NCI-H510A treated with DMSO at 0.1 percent for 48 hours (cell line): ENCODE results near the gene ATXN10.

Experiments
- DNase-seq: peaks from one replicate; lab custom pipeline; 2025; lab: John Stamatoyannopoulos, UW

The ATXN10 gene

DNA sequence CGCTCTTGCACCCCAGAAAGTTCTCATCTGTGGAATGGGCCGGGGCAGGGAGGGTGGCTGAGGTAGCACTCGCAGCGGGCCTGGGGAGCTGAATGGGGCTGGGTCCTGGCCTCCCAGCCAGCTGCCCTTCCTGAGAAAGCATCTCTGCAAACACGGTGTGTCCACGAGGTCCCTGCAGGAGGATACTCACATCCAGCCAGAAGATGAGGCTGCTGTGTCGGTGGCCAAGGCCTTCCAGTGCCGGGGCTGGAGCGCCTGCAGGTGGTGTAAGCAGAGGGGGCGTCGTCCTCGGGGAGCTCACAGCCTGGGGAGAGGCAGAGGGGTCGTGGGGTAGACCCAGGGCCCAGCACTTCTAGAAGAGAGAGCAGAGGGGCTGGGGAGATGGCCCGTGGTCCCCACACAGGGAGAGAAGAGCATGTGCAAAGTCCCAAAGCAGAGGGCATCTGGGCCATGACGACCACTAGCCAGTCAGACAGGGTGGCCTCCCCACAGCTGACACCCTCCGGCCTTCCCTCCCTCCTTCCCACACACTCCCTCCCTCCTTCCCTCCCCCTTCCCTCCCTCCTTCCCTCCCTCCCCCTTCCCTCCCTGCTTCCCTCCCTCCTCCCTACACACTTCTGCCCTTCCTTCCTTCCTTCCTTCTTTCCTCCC, 207.4 kb downstream of the ATXN10 start:
- DNase-seq: no peak

GRCh38 chr22:45879552-45879949, 207.9 kb downstream of the ATXN10 start:
- DNase-seq: no peak

DNA sequence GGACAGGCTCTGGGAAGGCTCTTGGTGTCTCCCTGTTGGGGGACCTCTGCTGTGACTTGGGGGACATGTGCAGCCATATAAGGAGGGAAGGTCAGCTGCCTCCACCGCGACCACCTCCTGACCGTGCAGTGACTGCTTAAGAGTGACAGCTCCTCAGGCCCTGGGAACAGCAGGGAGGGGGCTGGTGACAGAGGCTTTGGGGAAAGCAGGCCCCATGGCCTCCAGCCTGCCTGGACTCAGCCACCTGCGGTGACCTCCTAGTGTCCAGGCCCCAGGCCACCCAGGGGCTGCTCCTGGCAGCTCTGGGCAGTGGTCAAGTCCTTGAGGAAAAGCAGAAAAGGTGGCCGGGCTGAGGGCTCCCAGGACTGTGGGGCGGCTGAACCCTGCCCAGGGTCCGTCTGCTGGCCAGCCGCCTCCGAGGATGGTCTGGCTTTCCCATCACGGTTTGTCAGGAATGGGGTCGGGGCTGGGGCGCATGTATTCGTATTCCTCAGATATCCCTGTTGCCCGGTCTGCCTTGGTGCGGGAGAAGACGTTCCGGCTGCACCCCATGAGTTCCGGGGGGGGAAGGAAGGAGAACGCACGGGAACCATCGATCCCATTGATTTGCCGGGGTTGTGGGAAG, 208.6 kb downstream of the ATXN10 start:
- no peak for DNase-seq

DNA sequence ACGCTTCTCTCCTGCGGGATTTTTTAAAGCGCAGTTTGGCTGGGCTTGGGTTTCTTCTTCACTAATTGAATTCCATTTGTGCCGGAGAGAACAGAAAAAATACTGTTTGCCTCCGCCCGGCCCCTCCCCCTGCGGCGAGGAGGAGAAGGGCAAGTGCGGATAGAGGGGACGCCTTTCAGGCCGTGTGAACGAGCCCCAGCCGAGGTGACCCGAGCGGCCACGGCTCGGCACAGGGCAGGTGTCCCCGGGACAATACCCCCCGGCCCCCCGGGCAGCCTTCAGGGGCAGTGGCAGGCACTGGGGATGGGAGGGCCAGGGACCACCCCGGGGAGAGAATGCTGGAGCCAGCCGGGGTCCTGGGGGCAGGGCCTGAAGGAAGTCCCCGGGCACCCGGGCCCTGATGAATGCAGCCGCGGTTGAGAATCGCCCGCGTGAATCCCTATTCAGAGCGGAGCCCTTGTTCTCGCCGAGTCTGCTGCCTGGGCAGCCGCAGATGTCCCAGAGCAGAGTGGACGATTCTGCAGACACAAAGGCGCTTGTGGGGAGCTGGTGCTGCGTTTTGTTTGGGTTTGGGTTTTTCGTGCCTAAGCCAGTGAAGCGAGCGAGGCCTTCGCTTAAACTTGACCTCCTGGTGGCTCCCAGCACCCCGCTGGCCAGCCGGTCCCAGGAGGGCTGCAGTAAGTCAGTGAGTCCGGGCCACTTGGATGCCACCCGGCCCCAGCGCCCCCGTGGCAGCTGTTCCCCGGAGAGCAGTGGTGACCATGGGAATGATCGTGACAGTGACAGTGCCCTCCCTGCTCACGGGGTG, 209.3 kb downstream of the ATXN10 start:
- DNase-seq: no peak

- DNase-seq: no peak
These were observed 209.9 kb downstream of the ATXN10 start for GRCh38 chr22:45881524-45881875.

DNA sequence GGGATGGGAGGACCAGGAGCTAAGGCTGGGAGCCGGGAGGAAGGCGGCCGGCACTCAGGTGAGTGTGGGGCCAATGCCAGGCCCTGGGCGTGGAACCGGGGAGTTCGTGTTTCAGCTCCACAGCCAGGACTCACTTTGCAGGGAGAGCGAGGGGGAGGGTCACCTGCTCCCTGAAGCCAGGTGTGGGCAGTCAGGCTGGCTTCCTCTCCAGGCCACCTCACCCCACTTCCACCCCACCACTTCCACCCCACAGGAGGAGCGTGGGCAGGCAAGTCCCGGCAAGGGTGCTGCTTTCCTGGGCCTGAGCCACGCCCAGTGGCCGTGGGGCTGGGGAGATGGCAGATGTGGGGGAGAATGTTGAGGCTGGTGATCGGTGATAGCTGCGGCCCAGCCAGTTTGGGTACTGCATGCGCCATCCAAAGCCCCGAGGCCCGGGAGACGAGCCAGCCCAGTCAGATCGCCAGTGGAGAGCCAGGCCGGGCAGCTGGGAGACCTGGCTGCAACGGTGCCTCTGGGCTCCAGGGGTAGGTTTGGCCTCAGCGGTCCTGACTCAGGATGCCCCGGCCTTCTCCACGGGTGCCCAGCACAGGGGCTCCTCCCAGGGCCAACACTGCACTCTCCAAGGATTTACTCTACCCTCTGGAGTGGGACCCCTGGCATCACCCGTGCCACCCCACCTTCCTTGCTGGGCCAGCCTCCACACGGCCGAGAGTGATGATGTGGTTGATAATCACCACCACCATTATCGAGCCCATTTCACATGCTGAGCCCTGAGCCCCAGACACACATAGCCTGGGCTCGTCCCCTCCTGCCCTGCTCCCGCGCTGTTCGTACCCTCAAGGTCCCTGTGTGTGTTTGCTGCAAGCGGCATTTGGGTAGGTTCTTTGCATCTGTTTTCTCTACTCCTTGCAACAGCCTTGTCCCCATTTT, 211.5 kb downstream of the ATXN10 start:
- no peak for DNase-seq

DNA sequence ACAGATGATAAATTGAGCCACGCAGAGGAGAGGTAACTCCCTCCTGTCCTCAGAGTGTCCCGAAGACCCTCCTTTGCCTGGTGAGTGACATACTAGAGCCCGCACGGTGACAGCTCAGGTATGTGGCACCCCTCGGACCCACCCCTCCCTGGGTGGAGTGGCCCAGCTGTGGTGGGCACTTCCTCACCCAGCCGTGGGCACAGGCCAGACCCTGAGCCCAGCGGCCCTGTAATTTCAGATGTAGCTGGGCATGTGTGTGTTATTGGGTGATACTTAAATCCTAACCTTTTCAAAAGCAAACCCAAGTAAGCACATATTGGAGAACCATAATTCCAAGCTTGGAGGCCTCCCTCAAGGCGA, 212.2 kb downstream of the ATXN10 start:
- no peak for DNase-seq

- no peak for DNase-seq
These were observed 212.8 kb downstream of the ATXN10 start for GRCh38 chr22:45884201-45885062.

DNA sequence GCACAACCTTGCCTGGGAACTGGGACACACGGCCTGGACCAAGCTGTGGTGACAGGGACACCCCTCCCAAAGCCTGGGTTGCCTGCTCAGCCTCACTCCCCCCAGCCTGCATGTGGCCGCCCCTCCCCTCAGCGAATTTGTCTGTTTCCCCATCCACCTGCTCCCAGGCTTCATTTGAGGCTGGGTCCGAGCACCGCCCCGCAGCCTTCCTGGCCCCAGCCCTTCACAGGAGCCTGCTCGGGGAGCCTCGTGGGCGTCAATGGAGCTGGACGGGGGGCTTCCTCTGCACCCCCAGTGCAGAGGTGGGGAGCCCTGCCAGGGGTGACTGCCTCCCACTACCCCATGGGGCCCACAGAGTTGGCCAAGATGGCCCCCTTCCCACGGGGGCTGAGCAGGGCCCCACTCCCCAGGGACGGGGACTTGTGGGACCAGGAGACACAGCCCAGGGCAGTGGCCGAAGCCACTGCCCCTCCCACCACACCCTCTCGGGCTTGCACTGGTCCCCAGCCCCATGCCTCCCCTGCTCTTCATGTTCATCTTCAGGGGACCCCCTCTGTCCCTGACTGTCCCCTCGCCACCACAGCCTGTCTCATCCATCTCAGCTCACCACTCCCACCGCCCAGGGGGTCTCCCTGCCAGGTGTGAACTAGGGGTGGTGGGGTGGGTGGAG, 213.7 kb downstream of the ATXN10 start:
- no peak for DNase-seq

GRCh38 chr22:45885941-45886395, 214.3 kb downstream of the ATXN10 start:
- DNase-seq: no peak

- no peak for DNase-seq
These were observed 214.9 kb downstream of the ATXN10 start for GRCh38 chr22:45886540-45886939.

DNA sequence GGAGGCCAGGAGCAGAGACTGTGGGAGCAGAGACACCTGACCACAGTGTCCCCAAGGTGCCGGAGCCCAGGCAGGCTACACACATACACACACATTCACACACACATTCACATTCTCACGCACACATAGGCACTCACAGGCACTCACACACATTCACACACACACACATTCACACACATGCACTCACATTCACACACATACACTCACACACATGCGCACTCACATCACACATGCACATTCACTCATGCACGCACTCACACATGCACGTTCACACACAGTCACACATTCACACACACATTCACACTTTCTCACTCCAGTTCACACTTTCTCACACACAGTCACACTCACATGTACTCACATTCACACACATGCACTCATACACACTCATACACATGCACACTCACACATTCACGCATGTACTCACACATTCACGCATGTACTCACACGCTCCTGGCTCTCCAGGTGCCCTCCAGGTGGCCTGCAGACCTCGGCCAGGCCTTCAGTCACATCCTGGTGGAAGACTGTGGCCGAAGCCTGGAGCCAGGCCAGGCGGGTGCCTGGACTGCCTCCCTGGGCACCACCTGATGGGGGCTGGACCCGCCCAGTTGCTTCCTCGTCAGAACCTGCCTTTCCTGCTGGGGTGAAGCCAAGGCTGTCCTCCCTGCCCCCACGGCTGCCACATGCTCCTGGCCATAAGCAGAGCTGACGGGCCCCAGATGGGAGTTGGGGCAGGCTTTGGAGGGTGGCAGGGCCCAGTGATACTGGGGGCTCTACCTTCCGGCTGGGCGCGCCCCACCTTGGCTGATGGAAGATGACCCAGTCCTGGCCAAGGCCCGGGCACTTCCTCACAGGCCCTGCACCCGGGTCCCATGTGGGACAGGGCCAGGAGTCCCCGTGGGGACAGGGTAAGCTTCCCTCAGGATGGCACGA, 215.8 kb downstream of the ATXN10 start:
- DNase-seq: no peak

GRCh38 chr22:45888221-45889092, 216.8 kb downstream of the ATXN10 start:
- DNase-seq: no peak

GRCh38 chr22:45889093-45889538, 217.5 kb downstream of the ATXN10 start:
- DNase-seq: no peak

GRCh38 chr22:45889539-45890350, 218.1 kb downstream of the ATXN10 start:
- no peak for DNase-seq

- no peak for DNase-seq
These were observed 218.7 kb downstream of the ATXN10 start for GRCh38 chr22:45890351-45890635.

DNA sequence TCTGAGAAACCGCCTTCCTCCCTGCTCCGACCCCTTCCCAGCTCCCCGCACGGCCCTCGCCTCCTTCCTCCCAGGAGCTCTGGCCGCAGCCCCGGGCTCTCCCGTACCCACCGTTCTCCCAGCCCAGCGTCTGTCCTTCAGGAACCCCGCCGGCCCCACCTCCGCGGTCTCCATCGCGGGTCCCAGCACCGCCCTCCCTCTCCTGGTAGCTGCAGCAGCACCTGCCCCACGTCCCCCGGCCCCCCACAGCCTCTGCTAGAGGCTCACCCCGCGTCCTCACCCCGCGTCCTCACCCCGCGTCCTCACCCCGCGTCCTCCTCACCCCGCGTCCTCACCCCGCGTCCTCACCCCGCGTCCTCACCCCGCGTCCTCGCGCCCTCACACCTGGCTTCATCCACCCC, 219.4 kb downstream of the ATXN10 start:
- no peak for DNase-seq

GRCh38 chr22:45891471-45891995, 219.9 kb downstream of the ATXN10 start:
- DNase-seq: no peak
